ENCODE data around the gene REXO4. TPM values are rescaled to one million over a fixed set of nuclear protein-coding genes. Genes with fewer than 3 reads are reported as not detected.
A peak's percentile ranks its signal among the peaks of the same experiment; 100 is the strongest.

The REXO4 gene
- total and polyA plus RNA-seq, 4 donors = 7.4 to 12.1 (median 9.1) TPM

- no peak overlapping the region for H3K27ac ChIP-seq (ENCODE audit: low read depth in 1 of 2, low read length in 2 of 2)
- H3K27me3 ChIP-seq (ENCODE audit: control insufficient read depth in 4 of 4, insufficient read depth in 4 of 4, low read length in 3 of 4) = no peaks in the 10 kb centered on the region
- no peak overlapping the region for H3K9ac ChIP-seq (ENCODE audit: low read depth in 1 of 2, low read length in 2 of 2)
- H3K9me3 ChIP-seq (ENCODE audit: control insufficient read depth in 4 of 4, low read length in 3 of 4) = no peaks in the 10 kb centered on the region
- H3K4me3 ChIP-seq (ENCODE audit: low read depth in 1 of 3, low read length in 3 of 3) = peak overlapping the region in 1 of 3 donors; percentile 36
- H3K4me1 ChIP-seq (ENCODE audit: control insufficient read depth in 4 of 4, insufficient read depth in 4 of 4, low read length in 3 of 4) = peaks cover 0 to 8% (median 4%) of the 10 kb centered on the region in 4 donors
- TF ChIP-seq FOXA2 (IDR thresholded peaks at IDR 0.05) = no peak
- no peak for TF ChIP-seq HNF4A (conservative IDR thresholded peaks at IDR 0.05)
- no peak for TF ChIP-seq FOXA1 (IDR thresholded peaks at IDR 0.05)
- no peak for TF ChIP-seq TAF1 (conservative IDR thresholded peaks at IDR 0.05)
- no peak for TF ChIP-seq RAD21 (IDR thresholded peaks at IDR 0.05)
- TF ChIP-seq JUND (IDR thresholded peaks at IDR 0.05) = no peak
- TF ChIP-seq REST (IDR thresholded peaks at IDR 0.05) = no peak
- TF ChIP-seq CTCF (IDR thresholded peaks at IDR 0.05; ENCODE audit: low read depth, low read length, missing input control) = no peak
- TF ChIP-seq GABPA (IDR thresholded peaks at IDR 0.05 in 1 of 2, conservative IDR thresholded peaks at IDR 0.05 in 1 of 2) = no peak
- H3K36me3 ChIP-seq (ENCODE audit: control insufficient read depth in 4 of 4, insufficient read depth in 3 of 4, low read depth in 1 of 4, low read length in 3 of 4) = no peaks in the 10 kb centered on the region
- DNase-seq (ENCODE audit: low spot score) = no peak
- WGBS = 3% methylated on average over 57 of the region's 57 CpGs
Observed at GRCh38 chr9:133428617-133429101, 10.8 kb upstream of the REXO4 start.

- Histone ChIP-seq H3K4me3 (ENCODE audit: low read depth in 1 of 3, low read length in 3 of 3) (no peak overlapping the region), H3K36me3 (ENCODE audit: control insufficient read depth in 4 of 4, insufficient read depth in 3 of 4, low read depth in 1 of 4, low read length in 3 of 4) (no peaks in the 10 kb centered on the region), H3K9me3 (ENCODE audit: control insufficient read depth in 4 of 4, low read length in 3 of 4) (no peaks in the 10 kb centered on the region), H3K4me1 (ENCODE audit: control insufficient read depth in 4 of 4, insufficient read depth in 4 of 4, low read length in 3 of 4) (peaks cover 0 to 8% (median 4%) of the 10 kb centered on the region in 4 donors), H3K9ac (ENCODE audit: low read depth in 1 of 2, low read length in 2 of 2) (no peak overlapping the region), H3K27me3 (ENCODE audit: control insufficient read depth in 4 of 4, insufficient read depth in 4 of 4, low read length in 3 of 4) (no peaks in the 10 kb centered on the region), H3K27ac (ENCODE audit: low read depth in 1 of 2, low read length in 2 of 2) (no peak overlapping the region)
- no peak for TF ChIP-seq HNF4A (conservative IDR thresholded peaks at IDR 0.05)
- no peak for TF ChIP-seq GABPA (IDR thresholded peaks at IDR 0.05 in 1 of 2, conservative IDR thresholded peaks at IDR 0.05 in 1 of 2)
- TF ChIP-seq REST (IDR thresholded peaks at IDR 0.05) = no peak
- TF ChIP-seq ZBTB33 (IDR thresholded peaks at IDR 0.05) = no peak
- TF ChIP-seq RXRA (IDR thresholded peaks at IDR 0.05) = no peak
- TF ChIP-seq EGR1 (IDR thresholded peaks at IDR 0.05; ENCODE audit: low read depth in 2 of 2) = no peak
- TF ChIP-seq SP1 (IDR thresholded peaks at IDR 0.05) = no peak
- no peak for TF ChIP-seq FOXA2 (IDR thresholded peaks at IDR 0.05)
- TF ChIP-seq FOXA1 (IDR thresholded peaks at IDR 0.05) = no peak
- TF ChIP-seq YY1 (IDR thresholded peaks at IDR 0.05) = no peak
- TF ChIP-seq MAX (IDR thresholded peaks at IDR 0.05) = no peak
- TF ChIP-seq CTCF (IDR thresholded peaks at IDR 0.05; ENCODE audit: low read depth, low read length, missing input control) = no peak
- no peak for TF ChIP-seq ATF3 (IDR thresholded peaks at IDR 0.05)
- 60% methylated on average over 10 of the region's 10 CpGs for WGBS
- DNase-seq (ENCODE audit: low spot score) = no peak
Observed at GRCh38 chr9:133427658-133428348, 10.0 kb upstream of the REXO4 start.
